Brain pericyte (primary cell): ENCODE results near the gene DNAJA2.

Experiments used
- DNase-seq: peaks from one replicate; pipeline ENCODE4 v3.0.0-alpha.2; 2012; ENCODE audit warnings: low read depth, low spot score

Gene DNAJA2

DNA sequence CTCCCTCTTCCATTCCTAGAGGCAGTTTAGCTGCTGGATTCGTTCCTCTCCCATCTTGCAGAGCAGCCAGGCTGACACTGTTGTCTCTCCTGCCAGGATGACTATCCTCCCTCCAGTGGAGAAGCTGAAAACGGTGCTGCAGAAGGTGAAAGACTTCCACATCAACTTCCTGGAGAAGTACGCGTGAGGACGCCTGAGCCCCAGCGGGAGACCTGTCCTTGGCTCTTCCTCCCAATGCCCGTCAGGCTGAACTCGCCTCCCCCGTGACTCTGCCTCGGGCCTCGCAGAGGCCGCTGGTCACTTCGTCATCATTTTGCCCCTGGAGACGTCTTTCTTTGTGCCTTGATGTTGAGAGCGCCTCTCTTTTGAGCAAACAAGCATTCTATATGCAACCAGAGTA lies 44.7 kb downstream of the DNAJA2 start:
- DNase-seq: no peak

DNA sequence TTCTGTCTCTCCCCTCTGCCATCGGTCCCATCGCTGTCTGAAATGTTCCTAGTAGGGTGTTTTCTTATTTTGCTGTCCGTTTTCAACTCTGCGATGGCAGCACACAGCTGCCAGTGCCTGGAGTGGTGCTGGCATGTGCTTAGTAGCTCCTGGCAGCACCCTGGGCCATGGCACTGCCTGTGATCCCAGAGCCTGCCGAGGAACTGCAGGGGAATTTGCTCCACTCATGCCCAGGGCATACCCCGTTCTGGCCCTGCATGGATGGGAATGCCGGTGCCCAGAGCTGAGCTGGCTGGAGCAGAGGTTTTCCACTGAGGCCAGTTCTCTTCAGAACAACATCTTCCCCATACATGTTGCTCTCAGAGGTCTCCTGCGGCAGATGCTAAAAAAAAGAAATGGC lies 46.2 kb downstream of the DNAJA2 start:
- DNase-seq: no peak

DNA sequence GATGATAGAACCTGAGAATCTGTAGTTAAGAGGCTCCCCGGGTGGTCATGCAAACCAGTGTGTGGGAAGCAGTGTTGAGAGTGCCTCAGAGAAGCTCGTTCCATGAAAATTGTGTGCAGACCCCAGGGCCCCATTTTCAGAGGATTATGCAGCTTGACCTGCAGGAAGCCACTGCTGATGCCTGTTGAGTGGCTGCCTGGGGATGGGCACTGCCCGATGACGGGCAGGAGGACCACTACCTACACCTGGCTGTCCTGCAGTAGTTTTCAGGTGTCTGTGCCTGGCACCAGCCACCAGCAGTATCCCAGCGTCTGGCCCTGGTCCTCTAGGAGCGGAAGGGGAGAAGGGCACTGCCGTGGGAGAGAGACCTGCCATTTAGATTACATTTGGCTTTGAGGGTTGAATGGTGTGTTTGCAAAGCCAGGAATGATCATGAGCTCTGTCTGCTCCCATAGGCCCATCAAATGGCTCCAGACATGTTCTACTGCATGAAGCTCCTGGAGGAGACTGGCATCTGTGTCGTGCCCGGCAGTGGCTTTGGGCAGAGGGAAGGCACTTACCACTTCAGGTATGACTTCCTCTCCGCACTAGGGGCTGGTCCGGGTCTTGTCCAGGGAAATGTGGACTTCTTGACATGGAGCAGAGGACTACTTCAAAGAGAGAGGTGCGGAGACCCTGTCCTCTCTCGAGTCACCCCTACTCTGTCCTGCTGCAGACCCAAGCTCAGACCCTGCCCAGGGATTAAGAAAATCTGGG lies 46.8 kb downstream of the DNAJA2 start:
- DNase-seq: no peak

DNA sequence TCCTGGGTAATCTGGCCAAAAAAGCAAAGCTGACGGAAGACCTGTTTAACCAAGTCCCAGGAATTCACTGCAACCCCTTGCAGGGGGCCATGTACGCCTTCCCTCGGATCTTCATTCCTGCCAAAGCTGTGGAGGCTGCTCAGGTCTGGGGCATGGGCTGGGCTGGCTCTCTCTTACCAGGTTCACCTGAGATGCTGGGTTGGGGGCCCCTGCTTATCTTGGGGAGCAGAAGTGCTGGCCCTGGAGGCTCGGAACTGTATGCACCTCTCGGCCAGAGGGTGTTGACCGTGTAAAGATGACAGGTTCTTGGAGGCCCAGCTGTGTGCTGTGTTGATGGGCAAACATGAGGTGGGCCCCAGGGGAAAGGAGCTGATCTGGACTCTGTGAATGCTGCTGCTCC lies 49.1 kb downstream of the DNAJA2 start:
- DNase-seq: no peak

DNA sequence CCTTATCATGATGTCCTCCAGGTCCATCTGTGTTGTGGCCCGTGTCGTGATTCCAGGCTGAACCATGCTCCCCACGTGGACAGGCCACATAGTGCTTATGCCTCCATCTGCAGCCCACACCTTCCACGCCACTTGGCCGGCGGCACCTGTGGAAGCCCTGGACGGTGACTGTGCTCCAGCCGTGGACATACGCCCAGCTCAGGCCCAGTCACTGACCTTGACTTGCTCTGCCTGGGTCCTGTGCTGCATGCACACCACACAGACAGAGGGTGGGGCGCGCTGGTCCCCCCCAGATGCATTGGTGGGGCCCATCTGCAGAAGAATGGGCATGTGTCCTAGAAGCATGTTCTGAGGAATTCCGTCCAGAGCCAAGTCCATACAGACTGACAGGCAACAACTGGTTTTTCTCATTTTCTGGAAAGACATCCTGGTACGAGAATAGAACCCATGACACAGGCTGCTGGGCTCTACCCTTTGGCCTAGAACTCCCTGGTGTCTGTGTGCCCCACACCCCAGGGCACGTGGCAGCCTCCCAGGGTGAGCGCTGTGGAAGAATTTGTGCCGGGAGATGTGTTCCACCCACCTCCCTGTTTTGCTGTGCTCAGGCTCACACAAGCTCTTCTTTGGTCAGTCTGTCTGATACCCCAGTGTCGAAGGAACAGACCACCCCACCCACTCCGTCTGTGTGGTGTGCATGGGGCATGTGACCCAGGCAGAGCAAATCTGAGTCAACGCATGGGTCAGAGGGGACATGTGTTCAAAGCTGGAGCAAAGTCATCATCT lies 49.8 kb downstream of the DNAJA2 start:
- DNase-seq: no peak

DNA sequence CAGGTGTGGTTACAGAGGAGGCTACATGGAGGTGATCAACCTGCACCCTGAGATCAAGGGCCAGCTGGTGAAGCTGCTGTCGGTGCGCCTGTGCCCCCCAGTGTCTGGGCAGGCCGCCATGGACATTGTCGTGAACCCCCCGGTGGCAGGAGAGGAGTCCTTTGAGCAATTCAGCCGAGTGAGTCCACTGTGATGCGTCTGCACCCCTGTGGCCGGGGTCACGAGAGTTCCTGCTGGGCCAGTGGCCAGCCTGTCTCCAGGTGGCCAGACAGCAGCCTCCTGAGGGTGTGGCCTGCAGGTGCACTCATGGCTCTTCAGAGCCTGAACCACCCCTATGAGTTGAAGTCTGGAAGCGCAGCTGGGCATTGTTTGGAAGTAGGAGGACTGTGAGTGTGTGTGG lies 51.2 kb downstream of the DNAJA2 start:
- DNase-seq: no peak

DNA sequence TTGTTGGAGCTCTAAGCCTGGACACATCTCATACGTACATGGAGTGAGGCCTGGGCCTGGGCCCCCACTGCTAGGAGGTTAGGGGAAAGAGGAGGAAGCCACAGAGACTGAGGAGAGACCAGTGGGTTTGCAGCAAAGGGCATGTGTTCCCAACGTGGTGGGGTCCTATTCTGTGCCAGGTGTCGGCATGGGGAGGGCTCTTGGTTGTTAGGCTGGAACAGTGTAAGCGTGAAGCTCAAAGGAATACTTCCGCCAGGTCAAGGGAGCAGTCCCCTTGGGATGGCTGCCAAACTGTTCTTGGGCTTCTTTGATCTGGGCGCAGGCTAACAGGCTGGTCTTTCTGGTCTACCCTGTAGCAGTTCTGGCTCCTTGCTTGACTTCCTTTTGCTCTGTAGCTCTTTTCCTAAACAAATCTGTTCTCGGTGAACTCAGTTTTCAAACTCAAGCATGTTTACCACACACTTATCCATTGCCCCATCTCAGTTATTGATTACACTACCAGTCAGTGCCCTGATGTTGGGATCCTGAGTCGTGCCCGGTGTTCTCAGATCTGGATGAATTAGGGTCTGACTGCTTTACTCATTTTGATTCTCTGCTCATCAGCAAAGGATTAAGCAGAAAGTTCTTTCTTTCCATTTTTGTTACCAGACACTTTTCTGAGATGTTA lies 52.9 kb downstream of the DNAJA2 start:
- DNase-seq: no peak

DNA sequence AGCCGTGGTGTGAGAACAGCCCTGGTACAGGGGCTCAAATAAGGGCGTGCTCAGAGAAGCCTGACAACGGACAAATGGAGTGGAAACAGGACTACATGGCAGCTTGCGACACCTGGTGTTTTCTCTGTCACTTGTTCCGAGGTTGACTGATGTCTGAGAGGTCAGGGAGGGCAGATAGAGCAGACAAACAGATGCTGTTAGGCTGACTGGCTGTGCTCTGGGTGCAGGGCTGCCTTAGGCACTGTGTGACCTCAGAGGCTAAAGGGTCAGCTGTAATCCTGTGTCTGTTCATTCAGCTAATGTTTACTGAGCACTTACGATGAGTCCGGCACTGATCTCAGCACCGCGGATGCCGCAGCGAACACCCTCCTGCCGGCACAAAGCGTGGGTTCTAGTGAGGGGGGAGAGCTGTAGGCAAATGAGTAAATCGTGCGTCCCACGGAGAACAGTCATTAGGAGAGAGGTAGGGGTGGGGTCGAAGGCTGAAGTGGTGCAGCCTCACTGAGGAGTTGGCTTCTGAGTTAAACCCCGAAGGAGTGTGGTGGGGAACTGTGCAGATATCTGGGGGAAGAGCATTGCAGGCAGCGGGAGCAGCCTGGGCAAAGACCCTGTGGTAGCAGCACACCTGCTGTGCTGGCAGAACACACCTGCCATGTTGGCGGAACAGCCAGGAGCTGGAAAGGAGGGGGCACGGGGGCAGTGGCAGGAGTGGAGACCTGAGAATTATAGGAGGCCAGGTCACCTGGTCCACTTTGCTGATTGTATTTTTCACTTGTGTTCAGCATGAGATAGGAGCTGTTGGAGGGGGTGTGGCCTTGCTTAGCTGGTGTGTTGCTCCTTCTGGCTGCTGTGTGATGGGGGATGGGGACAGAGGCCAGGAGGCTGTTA lies 54.3 kb downstream of the DNAJA2 start:
- no peak for DNase-seq

DNA sequence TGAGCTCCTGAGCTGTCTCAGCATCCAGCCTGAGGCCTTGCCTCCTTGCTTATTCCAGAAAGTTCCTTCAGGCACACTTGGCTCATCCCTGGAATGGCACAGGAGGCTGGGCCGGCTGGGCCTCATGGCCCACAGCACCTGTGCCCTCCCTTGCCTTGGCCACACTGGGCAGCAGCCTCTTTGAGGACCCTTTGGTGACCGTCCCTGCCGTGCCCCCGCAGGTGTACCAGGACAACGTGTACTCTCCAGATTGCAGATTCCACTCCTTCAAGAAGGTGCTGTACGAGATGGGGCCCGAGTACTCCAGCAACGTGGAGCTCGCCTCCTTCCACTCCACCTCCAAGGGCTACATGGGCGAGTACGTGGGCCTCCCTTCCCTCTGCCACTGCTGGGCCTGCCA lies 55.1 kb downstream of the DNAJA2 start:
- no peak for DNase-seq

DNA sequence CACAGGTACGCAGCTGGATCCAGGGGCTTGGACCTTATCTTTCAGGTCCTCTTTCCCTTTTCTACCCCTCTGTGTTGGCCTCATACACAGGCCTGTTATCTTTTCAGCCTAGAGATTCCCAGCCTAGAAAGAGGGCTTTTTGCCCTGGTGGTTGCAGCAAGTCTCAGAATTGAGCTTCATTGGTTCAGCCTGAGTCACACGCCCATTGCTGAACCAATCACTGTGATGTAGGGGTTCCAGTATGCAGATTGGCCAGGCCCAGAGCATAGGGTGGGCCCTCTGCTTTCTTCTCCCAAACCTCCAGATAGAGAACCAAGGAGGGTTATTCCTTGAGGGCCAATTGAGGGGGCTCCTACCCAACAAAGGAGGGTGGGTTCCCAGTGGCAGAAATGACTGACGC lies 56.5 kb downstream of the DNAJA2 start:
- DNase-seq: no peak

DNA sequence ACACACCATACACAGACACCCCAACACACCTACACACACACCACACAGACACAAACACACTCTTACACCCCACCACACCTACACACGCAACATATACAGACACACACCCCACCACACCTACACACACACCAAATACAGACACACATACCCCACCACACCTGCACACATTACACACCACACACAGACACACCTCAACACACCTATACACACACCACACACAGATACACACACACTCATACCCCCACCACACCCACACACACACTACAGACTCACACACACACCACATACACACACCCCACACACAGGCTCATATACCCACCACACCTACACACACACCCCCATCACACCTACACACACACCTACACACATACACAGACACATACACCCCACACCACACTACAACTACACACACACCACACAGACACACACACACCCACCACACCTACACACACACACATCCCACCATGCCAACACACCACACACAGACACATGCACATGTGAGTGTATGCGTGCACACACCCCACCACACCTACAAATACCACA lies 57.9 kb downstream of the DNAJA2 start:
- DNase-seq: no peak

DNA sequence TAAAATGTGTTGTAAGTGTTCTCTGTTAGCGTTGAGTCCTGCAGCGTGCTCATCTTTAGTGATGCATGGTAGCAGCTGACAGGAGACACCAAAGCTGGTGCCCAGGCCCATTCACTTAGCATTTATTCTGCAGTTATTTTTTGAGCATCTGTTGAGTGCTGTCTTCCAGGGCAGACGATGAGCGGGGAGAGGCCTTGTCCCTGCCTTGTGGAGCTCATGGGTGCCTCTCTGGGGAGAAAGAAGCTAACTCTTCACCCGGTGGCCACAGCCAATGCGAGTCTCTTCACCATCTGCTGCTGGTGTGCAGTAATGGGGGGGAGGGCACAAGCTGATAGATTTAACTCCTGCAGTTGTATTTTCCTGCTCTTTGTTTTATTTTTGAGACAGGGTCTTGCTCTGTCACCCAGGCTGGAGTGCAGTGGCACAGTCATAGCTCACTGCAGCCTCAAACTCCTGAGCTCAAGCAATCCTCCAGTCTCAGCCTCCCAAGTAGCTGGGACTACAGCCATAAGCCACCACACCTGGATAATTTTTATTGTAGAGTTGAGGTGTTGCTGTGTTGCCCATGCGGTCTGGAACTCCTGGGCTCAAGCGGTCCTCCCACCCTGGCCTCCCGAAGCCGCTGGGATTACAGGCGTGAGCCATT lies 58.8 kb downstream of the DNAJA2 start:
- DNase-seq: no peak

DNA sequence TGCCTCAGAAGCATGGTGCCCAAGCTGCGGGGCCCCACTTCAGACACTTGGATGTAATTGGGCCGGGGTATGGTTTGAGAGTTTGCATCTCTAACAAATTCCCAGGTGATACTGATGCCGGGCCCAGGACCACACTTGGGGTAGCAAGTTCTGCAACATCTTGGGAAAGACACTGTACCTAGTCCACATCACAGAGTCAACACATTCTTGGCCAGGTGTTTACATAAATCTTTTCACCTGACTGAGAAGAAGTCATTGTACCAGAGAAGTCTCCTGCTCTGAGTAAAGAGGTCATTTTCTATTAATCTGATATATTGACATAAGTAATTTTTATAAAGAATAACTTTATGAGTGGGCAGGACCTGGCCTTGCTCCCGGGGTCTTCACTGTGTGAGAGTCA lies 61.8 kb downstream of the DNAJA2 start:
- no peak for DNase-seq

DNA sequence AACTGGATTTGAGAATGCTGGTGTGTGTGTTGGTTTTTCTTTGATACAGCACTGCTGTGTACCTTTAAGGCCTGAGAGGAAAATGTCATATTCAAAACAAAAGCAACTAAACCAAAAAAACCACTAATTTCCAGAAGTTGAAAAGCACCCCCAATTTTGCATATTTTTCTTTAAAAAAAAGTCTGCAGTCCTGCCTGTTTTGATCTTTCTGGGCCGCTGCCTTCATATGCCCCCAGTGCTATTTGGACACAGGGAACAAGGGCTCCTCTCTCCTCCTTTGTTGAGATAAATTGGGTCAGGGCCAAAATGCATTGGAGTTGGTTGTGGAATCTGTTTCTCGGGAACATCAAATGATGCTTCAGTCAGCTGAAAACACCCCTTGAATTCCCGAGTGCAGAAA lies 62.4 kb downstream of the DNAJA2 start:
- DNase-seq: no peak

DNA sequence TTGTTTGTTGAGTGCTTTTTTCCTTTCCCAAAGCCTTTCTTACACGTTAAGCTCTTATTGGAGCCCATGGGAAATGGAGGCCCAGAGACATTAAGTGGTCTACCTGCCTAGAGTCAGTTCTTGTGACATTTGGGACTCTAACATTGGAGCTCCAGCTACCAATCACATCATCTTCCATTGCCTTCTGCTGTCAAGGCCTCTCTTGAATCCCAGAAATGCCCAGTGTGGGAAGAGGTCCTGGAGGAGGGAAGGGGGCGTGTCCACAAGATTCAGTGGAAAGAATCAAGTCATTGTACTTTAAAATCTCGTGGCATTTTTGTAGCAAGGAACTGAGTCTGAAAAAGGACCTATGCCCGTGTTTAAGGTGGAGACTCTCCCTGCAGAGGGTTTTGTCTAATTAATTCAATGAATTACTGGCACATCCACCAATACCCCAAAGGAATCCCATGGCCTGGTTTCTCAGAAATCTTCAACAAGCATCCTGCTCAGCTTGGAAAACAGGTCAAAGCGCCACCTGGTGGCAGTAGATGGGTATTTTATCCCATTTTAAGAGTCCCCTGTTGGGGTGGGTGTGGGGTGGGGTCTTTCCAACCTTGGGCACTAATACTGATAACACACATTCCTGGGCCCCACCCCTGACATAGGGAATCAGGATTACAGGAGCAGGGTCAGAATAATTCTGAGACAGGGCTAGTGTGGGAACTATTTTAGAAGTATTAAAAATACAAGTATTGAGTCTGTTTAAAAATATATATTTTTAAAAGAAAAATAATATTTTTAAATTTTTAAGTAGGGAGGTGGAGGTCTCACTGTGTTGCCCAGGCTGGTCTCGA lies 64.7 kb downstream of the DNAJA2 start:
- DNase-seq: no peak

DNA sequence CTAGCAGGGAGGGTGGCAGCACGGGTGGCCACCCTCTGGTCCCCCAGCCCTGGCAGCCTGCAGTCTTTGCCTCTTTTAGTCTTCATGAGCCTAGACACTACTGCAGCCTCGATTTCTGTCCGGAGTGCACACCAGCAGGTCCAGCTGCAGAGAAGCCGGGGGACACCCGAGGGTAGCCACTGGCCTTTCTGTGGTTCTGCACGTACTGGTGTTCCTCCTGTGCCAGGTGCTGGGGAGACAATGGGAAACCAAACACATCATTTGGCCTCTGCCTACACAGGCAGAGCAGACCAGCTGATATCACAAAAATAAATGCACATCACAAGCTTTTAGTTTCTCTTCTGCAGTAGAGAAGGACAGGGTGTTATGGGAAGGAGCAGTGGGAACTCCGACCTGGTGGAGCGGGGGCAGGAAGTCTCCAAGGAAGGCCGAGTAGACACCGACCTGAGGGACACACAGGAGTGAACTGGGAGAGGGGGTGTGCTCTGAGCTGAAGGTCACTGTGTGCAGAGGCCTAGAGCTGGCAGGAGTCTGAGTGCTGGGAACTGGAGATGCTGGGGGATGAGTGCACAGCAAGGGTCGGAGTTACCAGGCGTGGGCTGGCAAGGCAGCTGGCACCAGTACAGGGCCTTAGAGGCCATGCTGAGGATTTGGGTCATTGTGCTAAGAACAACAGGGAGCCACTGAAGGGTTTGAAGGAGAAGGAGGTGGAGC lies 66.3 kb downstream of the DNAJA2 start:
- no peak for DNase-seq

DNA sequence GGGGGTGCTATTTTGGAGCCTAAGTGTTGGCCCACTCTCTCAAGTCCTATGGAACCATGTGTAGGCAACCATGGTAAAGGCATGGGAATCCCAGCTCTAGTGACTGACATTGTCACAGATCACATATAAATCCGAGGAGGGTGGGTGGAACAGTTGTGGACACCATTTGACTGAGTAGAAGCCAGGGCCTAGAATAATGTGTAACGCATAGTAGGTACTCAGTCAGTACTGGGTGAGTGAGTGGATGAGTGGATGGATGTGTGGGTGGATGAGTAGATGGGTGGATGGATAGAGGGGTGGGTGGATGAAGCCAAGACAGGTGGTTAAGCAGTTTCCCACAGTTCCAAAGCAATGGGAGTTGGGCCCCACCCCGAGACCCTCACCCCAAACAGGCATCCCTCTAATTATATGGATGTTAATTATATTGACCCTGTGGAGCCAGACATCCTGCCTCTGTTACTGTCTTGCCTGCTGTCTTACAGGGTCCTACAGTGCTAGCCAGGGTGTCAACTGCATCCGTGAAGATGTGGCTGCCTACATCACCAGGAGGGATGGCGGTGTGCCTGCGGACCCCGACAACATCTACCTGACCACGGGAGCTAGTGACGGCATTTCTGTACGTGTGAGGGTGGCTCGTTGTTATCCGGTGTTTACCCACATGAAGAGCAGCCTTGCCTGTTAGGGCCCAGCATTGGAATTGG lies 67.0 kb downstream of the DNAJA2 start:
- no peak for DNase-seq
